NCI-H1105 treated with DMSO at 0.1 percent for 48 hours (cell line): ENCODE data around the gene PIWIL4.
A peak's percentile ranks its signal among the peaks of the same experiment; 100 is the strongest.
"Not testable (repeated sequence)": the region's sequence is repeated elsewhere in the genome, so short reads cannot be mapped to it uniquely, and the experiment has no call there.

Source experiments
- DNase-seq: peaks from one replicate; lab custom pipeline; 2025; lab: John Stamatoyannopoulos, UW

The PIWIL4 gene

GRCh38 chr11:94585399-94585798 lies 18.2 kb downstream of the PIWIL4 start:
- no peak for DNase-seq

DNA sequence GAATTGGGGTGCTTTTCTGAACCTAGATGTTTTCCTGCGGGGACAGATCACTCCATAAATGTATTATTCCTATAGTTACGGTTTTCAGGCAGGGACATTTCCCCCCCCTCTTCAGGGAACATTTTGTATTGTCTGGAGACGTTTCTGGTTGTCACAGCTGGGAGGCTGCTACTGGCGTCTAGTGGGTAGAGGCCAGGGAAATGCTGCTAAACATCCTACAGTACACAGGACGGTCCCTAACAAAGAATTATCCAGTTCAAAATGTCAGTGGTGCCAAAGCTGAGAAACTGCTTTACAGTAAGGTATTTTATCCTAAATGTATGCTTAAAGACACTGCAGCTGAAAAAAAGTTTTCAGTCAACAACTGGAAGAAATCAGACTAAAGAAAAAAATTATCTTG lies 19.4 kb downstream of the PIWIL4 start:
- DNase-seq = no peak

GRCh38 chr11:94586978-94587377 lies 19.8 kb downstream of the PIWIL4 start:
- DNase-seq = no peak

DNA sequence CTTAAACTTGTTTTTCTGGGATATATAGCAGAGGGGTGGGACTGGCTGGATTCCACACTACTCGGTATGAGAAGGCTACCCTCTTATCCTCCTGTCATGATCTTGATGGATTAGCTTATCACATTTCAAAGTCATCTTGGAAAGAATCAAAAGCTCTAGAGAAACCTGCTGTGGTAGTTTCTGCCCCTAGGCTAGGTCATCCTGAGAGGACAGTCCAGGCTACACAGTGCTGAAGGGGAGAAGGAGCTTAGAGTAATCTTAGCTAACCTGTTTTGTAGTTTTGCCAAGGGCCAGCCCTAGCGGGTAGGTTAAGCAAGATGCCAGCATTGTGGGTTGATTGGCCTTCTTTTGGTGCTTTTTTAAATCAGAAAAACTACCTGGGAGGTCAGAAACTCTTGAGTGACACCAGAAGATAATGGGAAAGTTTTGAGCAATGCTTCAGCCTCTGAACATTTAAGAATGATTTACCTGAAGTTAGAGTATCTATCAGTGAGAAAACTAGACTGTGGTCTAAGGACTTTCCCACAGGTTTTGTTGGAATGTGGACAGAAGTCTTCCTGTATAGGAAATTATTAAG lies 21.3 kb downstream of the PIWIL4 start:
- DNase-seq = no peak

GRCh38 chr11:94590352-94591041 lies 23.3 kb downstream of the PIWIL4 start:
- DNase-seq = no peak

GRCh38 chr11:94593030-94593429 lies 25.9 kb downstream of the PIWIL4 start:
- no peak for DNase-seq

GRCh38 chr11:94595076-94595475 lies 27.9 kb downstream of the PIWIL4 start:
- no peak for DNase-seq

GRCh38 chr11:94597896-94598295 lies 30.7 kb downstream of the PIWIL4 start:
- DNase-seq = no peak

GRCh38 chr11:94599510-94599909 lies 32.3 kb downstream of the PIWIL4 start:
- DNase-seq = no peak

- peak; percentile 33 for DNase-seq
Measured at GRCh38 chr11:94602430-94603372, 35.5 kb downstream of the PIWIL4 start.

- no peak for DNase-seq
Measured at GRCh38 chr11:94603587-94603986, 36.4 kb downstream of the PIWIL4 start.

DNA sequence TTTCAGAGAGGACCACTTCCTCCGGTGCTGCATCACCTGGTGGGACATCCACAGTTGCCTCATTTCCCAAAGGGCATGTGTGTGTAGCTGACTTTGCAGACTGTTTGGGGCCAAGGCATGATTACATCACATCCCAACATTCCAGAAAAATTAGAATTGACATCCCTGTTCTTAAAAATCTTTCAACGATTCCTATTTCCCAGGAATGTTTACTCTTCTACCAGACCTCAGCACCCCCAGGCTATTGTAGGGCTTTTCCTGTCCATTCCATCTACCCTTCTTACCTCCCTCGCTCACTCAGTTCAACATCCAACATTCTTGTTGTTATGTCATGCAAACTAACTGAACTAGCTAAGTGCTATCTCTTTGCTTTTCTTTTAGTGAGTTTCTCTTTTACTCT lies 37.3 kb downstream of the PIWIL4 start:
- DNase-seq = no peak

DNA sequence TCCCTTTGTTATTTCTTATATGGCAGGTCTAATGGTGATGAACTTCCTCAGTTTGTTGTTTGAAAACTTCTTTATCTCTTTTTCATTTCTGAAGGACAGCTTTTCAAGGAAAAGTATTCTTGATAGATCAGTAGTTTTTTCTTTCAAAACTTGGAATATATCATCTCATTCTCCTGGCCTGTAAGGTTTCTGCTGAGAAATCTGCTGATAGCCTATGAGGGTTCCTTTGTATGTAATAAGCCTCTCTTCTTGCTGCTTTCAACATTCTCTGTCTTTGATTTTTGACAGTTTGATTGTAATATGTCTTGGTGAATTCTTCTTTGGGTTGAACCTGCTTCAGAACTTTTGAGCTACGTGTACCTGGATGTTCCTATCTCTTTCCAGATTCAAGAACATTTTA lies 46.0 kb downstream of the PIWIL4 start:
- DNase-seq = no peak

GRCh38 chr11:94623120-94623735 lies 56.1 kb downstream of the PIWIL4 start:
- peak; percentile 92 for DNase-seq

DNA sequence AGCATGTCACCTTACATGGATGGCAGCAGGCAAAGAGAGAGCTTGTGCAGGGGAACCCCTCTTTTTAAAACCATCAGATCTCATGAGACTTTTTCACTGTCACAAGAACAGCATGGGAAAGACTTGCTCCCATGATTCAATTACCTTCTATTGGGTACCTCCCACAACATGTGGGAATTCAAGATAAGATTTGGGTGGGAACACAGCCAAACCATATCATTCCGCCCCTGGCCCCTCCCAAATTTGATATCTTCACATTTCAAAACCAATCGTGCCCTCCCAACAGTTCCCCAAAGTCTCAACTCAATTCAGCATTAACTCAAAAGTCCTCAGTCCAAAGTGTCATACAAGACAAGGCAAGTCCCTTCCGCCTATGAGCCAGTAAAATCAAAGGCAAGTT lies 58.3 kb downstream of the PIWIL4 start:
- DNase-seq = not testable (repeated sequence)

GRCh38 chr11:94627003-94627560 lies 59.9 kb downstream of the PIWIL4 start:
- not testable (repeated sequence) for DNase-seq

DNA sequence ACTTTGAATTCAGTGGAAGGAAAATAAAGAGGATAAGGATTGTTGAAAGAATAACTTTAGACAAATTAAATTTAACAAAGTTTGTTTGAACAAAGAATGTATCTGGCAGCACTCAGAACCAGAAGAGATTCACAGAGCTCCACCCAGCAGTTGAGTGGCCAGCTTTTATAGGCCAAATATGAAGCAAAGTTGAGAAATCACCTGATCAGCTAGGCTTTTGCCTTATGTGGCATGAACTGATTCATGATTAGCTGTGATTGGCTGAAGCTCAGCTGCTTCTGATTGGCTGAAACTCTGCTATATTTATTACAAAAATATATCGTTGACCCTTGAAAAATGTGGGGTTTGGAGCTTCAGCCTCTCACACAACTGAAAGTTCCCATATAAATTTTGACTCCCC lies 62.6 kb downstream of the PIWIL4 start:
- DNase-seq = no peak

GRCh38 chr11:94630221-94630620 lies 63.1 kb downstream of the PIWIL4 start:
- no peak for DNase-seq

- no peak for DNase-seq
Measured at GRCh38 chr11:94632356-94632755, 65.2 kb downstream of the PIWIL4 start.

- DNase-seq = no peak
Measured at GRCh38 chr11:94635072-94635471, 67.9 kb downstream of the PIWIL4 start.

GRCh38 chr11:94636388-94636949 lies 69.3 kb downstream of the PIWIL4 start:
- DNase-seq = no peak
